Osteoblast (primary cell): Measurements from ENCODE around the gene SNCB. TPM values are rescaled to one million over a fixed set of nuclear protein-coding genes. Genes with fewer than 3 reads are reported as not detected.

Experiments used
- DNase-seq: peaks from one replicate; pipeline ENCODE4 v3.0.0; 2011; ENCODE audit warnings: low spot score, mixed read lengths; ENCODE audit not compliant: insufficient read length; ENCODE audit errors: missing footprints
- H2AFZ ChIP-seq: 2 replicates; pipeline ENCODE4 v1.6.0; 2011; ENCODE audit warnings: mild to moderate bottlenecking, low read length
- H3K27ac ChIP-seq: 2 replicates; pipeline ENCODE4 v1.5.1; 2011; ENCODE audit warnings: mild to moderate bottlenecking, low read depth, low read length, moderate library complexity
- H3K27me3 ChIP-seq: 2 replicates; pipeline ENCODE4 v1.6.0; 2012; ENCODE audit warnings: mild to moderate bottlenecking, control low read depth, inconsistent platforms, low read length, moderate library complexity; ENCODE audit not compliant: insufficient read depth
- H3K36me3 ChIP-seq: 2 replicates; pipeline ENCODE4 v1.5.1; 2011; ENCODE audit warnings: mild to moderate bottlenecking, low read length, control low read depth, moderate library complexity; ENCODE audit not compliant: insufficient read depth
- H3K4me1 ChIP-seq: 2 replicates; pipeline ENCODE4 v1.5.1; 2011; ENCODE audit warnings: mild to moderate bottlenecking, low read length, control low read depth, moderate library complexity; ENCODE audit not compliant: insufficient read depth
- H3K4me2 ChIP-seq: 2 replicates; pipeline ENCODE4 v1.6.0; 2011; ENCODE audit warnings: mild to moderate bottlenecking, low read length; ENCODE audit not compliant: insufficient read depth
- H3K4me3 ChIP-seq: fragments of 200-600 bp; sonication (generic); 3 replicates; pipeline ENCODE4 v1.5.1; 2012; ENCODE audit warnings: mild to moderate bottlenecking, low read length, inconsistent platforms; ENCODE audit not compliant: insufficient read depth
- H3K79me2 ChIP-seq: 2 replicates; pipeline ENCODE4 v1.6.0; 2012; ENCODE audit warnings: mild to moderate bottlenecking, low read length, control low read depth, inconsistent platforms; ENCODE audit not compliant: insufficient read depth
- H3K9me3 ChIP-seq: 2 replicates; pipeline ENCODE4 v1.5.1; 2011; ENCODE audit warnings: low read depth, low read length, control low read depth
- H4K20me1 ChIP-seq: 2 replicates; pipeline ENCODE4 v1.6.0; 2012; ENCODE audit warnings: mild to moderate bottlenecking, low read length, control low read depth; ENCODE audit not compliant: insufficient read depth
- CTCF ChIP-seq: IDR thresholded peaks from 2 replicates; pipeline ENCODE4 v1.5.1; 2011; ENCODE audit warnings: mild to moderate bottlenecking, low read depth, low read length, moderate library complexity; ENCODE audit errors: extremely low read depth
- total RNA-seq: library from RNA; depleted of rRNA; stranded (reverse); fragments of >200 nt; gene quantifications from 2 replicates; pipeline ENCODE4 v1.2.3, GENCODE V29; 2012

The SNCB gene
- total RNA-seq, 1 donor = not detected

DNA sequence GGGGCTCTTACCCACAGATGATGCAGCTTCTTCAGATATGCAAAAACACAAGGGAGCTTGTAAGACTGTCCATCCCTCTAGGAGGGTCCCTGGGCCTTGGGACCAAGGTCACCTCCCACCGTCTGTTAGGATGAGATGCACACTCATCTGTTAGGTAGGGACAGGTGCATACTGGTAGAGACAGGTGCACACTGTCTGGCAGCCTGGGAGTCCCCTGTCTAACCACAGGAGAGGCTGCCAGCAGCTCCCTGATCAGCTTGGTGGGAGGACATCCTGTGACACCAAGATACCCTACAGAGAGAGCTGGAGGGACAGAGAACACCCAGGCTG lies 30.2 kb upstream of the SNCB start:
- Histone ChIP-seq H3K27me3 (peaks cover 27% of the 10 kb centered on the region), H3K79me2 (no peaks in the 10 kb centered on the region), H2AFZ (no peak overlapping the region), H3K36me3 (no peaks in the 10 kb centered on the region), H3K9me3 (no peaks in the 10 kb centered on the region), H3K4me3 (no peak overlapping the region), H4K20me1 (peaks cover 7% of the 10 kb centered on the region), H3K4me1 (peaks cover 13% of the 10 kb centered on the region), H3K4me2 (no peak overlapping the region), H3K27ac (no peak overlapping the region)
- DNase-seq = no peak
- TF ChIP-seq CTCF = no peak

- Histone ChIP-seq H3K4me2 (no peak overlapping the region), H3K27me3 (peaks cover 21% of the 10 kb centered on the region), H3K9me3 (no peaks in the 10 kb centered on the region), H3K79me2 (no peaks in the 10 kb centered on the region), H3K36me3 (no peaks in the 10 kb centered on the region), H2AFZ (no peak overlapping the region), H3K4me1 (peaks cover 13% of the 10 kb centered on the region), H3K27ac (no peak overlapping the region), H3K4me3 (no peak overlapping the region), H4K20me1 (peaks cover 7% of the 10 kb centered on the region)
- no peak for TF ChIP-seq CTCF
- no peak for DNase-seq
Observed at GRCh38 chr5:176659860-176660461, 29.6 kb upstream of the SNCB start.

- H3K27me3 ChIP-seq = peaks cover 19% of the 10 kb centered on the region
- peaks cover 13% of the 10 kb centered on the region for H3K4me1 ChIP-seq
- no peak for DNase-seq
- H3K4me3 ChIP-seq = no peak overlapping the region
- no peaks in the 10 kb centered on the region for H3K9me3 ChIP-seq
- H3K79me2 ChIP-seq = no peaks in the 10 kb centered on the region
- H2AFZ ChIP-seq = no peak overlapping the region
- peaks cover 7% of the 10 kb centered on the region for H4K20me1 ChIP-seq
- no peak for TF ChIP-seq CTCF
- no peaks in the 10 kb centered on the region for H3K36me3 ChIP-seq
- H3K27ac ChIP-seq = no peak overlapping the region
- peak overlapping the region; percentile 67 for H3K4me2 ChIP-seq
Observed at GRCh38 chr5:176659512-176659839, 29.1 kb upstream of the SNCB start.

GRCh38 chr5:176658817-176659511 lies 28.6 kb upstream of the SNCB start:
- TF ChIP-seq CTCF = no peak
- Histone ChIP-seq H3K27me3 (peaks cover 14% of the 10 kb centered on the region), H3K36me3 (no peaks in the 10 kb centered on the region), H3K4me2 (peak overlapping the region; percentile 67), H2AFZ (no peak overlapping the region), H3K79me2 (no peaks in the 10 kb centered on the region), H3K27ac (peak overlapping the region; percentile 3), H3K9me3 (no peaks in the 10 kb centered on the region), H3K4me3 (peak overlapping the region; percentile 25), H3K4me1 (peaks cover 13% of the 10 kb centered on the region), H4K20me1 (peaks cover 11% of the 10 kb centered on the region)
- peak; percentile 89 for DNase-seq
